Cardiac muscle cell (in vitro differentiated cells and primary cell): ENCODE data around the gene ELAVL2. TPM values are rescaled to one million over a fixed set of nuclear protein-coding genes. Genes with fewer than 3 reads are reported as not detected.

Experiments used
- DNase-seq, 2 donors: peaks; one replicate each; pipeline versions ENCODE4 v3.0.0 to v3.0.0-alpha.2; 2010 to 2017; ENCODE audit warnings: low read depth in 1 of 2, low spot score in 1 of 2
- H3K27ac ChIP-seq: fragments of 200-600 bp; sonication (generic); 2 replicates; pipeline ENCODE4 v1.5.1; 2016
- H3K27me3 ChIP-seq: fragments of 200-600 bp; sonication (generic); 2 replicates; pipeline ENCODE4 v1.6.0; 2016; ENCODE audit warnings: control low read depth
- H3K36me3 ChIP-seq: fragments of 200-600 bp; sonication (generic); 2 replicates; pipeline ENCODE4 v1.5.1; 2016; ENCODE audit warnings: control low read depth
- H3K4me1 ChIP-seq: fragments of 200-600 bp; sonication (generic); 2 replicates; pipeline ENCODE4 v1.8.1; 2017; ENCODE audit warnings: low read depth, mild to moderate bottlenecking, mixed run types
- H3K4me3 ChIP-seq: fragments of 200-600 bp; sonication (generic); 2 replicates; pipeline ENCODE4 v1.5.1; 2016; ENCODE audit warnings: mild to moderate bottlenecking
- H3K9me3 ChIP-seq: fragments of 200-600 bp; sonication (generic); 2 replicates; pipeline ENCODE4 v1.5.1; 2017; ENCODE audit warnings: low read depth, mild to moderate bottlenecking, control low read depth
- polyA plus RNA-seq: library from polyadenylated mRNA; unstranded; fragments of >200 nt; fragmentation: Nextera tagmentation; extraction: Ambion mirVana; gene quantifications from 2 replicates; pipeline ENCODE4 v1.2.1, GENCODE V29; 2016
- total RNA-seq: library from RNA; depleted of rRNA; stranded (reverse); fragments of >200 nt; gene quantifications from 2 replicates; pipeline ENCODE4 v1.2.3, GENCODE V29; 2016
- TF ChIP-seq, protein P1 (sequence below): IDR thresholded peaks from 2 replicates; pipeline ENCODE4 v1.5.1; 2012; ENCODE audit warnings: low read depth, mild to moderate bottlenecking, low read length

The ELAVL2 gene
- 4.1 and 11.2 TPM in 2 replicates for total RNA-seq
- polyA plus RNA-seq, result 3.2 and 9.8 TPM in 2 replicates

DNA sequence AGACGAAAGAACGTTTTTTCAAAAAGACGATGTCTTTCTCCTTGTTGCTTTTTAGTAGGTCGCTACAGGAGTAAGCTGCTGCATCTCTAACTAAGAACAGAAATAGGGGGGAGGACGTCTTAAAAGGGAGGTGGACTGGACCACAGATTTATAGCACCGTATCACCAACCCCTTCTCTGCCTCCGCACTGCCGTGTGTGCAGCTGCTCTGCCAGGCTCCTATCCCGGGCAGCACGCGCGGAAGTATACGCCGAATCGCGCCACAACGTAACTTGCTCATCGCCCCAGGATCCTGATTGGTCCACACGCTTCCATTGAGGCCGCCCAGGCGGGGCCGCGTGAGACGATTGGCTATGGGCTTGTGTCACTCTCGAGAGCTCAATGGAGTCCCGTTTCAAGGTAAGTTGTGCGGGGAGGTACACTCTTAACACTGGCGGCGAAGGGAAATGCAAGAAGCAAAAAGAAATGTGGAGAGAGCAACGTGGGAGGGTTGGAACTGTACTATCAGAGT, at the start of gene ELAVL2:
Gene ELAVL2 (minus strand): TSS at position 121 of the 510 bp plus-strand sequence. CDS start 64,006 bp downstream, outside the sequence.
- Histone ChIP-seq H3K9me3 (no peaks in the 10 kb centered on the region), H3K27me3 (peaks cover 74% of the 10 kb centered on the region), H3K36me3 (no peaks in the 10 kb centered on the region), H3K4me1 (peaks cover 15% of the 10 kb centered on the region), H3K4me3 (peak within 1 kb of the TSS; percentile 51), H3K27ac (no peak within 1 kb of the TSS)
- TF ChIP-seq, protein P1, sequence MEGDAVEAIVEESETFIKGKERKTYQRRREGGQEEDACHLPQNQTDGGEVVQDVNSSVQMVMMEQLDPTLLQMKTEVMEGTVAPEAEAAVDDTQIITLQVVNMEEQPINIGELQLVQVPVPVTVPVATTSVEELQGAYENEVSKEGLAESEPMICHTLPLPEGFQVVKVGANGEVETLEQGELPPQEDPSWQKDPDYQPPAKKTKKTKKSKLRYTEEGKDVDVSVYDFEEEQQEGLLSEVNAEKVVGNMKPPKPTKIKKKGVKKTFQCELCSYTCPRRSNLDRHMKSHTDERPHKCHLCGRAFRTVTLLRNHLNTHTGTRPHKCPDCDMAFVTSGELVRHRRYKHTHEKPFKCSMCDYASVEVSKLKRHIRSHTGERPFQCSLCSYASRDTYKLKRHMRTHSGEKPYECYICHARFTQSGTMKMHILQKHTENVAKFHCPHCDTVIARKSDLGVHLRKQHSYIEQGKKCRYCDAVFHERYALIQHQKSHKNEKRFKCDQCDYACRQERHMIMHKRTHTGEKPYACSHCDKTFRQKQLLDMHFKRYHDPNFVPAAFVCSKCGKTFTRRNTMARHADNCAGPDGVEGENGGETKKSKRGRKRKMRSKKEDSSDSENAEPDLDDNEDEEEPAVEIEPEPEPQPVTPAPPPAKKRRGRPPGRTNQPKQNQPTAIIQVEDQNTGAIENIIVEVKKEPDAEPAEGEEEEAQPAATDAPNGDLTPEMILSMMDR, result no peak
- peak; percentile 91 to 99 for DNase-seq

GRCh38 chr9:23858234-23858633, 32.2 kb upstream of the ELAVL2 start:
- Histone ChIP-seq H3K4me3 (no peak overlapping the region), H3K27me3 (no peaks in the 10 kb centered on the region), H3K36me3 (no peaks in the 10 kb centered on the region), H3K9me3 (no peaks in the 10 kb centered on the region), H3K27ac (no peak overlapping the region), H3K4me1 (no peaks in the 10 kb centered on the region)
- TF ChIP-seq, protein P1, result no peak
- no peak for DNase-seq

GRCh38 chr9:23855873-23856604, 30.0 kb upstream of the ELAVL2 start:
- Histone ChIP-seq H3K27me3 (peaks cover 7% of the 10 kb centered on the region), H3K9me3 (no peaks in the 10 kb centered on the region), H3K4me1 (no peaks in the 10 kb centered on the region), H3K27ac (no peak overlapping the region), H3K4me3 (no peak overlapping the region), H3K36me3 (no peaks in the 10 kb centered on the region)
- TF ChIP-seq, protein P1, result no peak
- no peak for DNase-seq

- DNase-seq, result peak in 1 of 2 donors; percentile 79
- Histone ChIP-seq H3K4me3 (peak overlapping the region; percentile 54), H3K27me3 (peaks cover 24% of the 10 kb centered on the region), H3K4me1 (peaks cover 3% of the 10 kb centered on the region), H3K36me3 (no peaks in the 10 kb centered on the region), H3K9me3 (no peaks in the 10 kb centered on the region), H3K27ac (no peak overlapping the region)
- TF ChIP-seq, protein P1, result no peak
Observed at GRCh38 chr9:23850690-23851629, 24.9 kb upstream of the ELAVL2 start.

GRCh38 chr9:23850242-23850689, 24.2 kb upstream of the ELAVL2 start:
- Histone ChIP-seq H3K9me3 (no peaks in the 10 kb centered on the region), H3K4me3 (peak overlapping the region; percentile 54), H3K4me1 (peaks cover 3% of the 10 kb centered on the region), H3K36me3 (no peaks in the 10 kb centered on the region), H3K27me3 (peaks cover 24% of the 10 kb centered on the region), H3K27ac (no peak overlapping the region)
- peak in 1 of 2 donors; percentile 78 for DNase-seq
- TF ChIP-seq, protein P1, result no peak
